Right lobe of liver (tissue), 6 donors: ENCODE results near the gene MACF1. TPM values are rescaled to one million over a fixed set of nuclear protein-coding genes. Genes with fewer than 3 reads are reported as not detected.

Experiments used
- ATAC-seq, 4 donors: fragments of 200-7000 bp; cut with Tn5 transposase; one replicate each; pipeline ENCODE4 v1.9.1; 2020; ENCODE audit warnings: mild to moderate bottlenecking in 4 of 4, moderate library complexity in 4 of 4
- DNase-seq, 3 donors: peaks; one replicate each; pipeline ENCODE4 v3.0.0-alpha.2; 2020
- H3K27ac ChIP-seq, 3 donors: fragments of 200-600 bp; one replicate each; pipeline ENCODE4 v1.8.0; 2022
- H3K27me3 ChIP-seq, 2 donors: fragments of 200-600 bp; one replicate each; pipeline ENCODE4 v1.8.0; 2022
- H3K36me3 ChIP-seq, 4 donors: fragments of 200-600 bp; sonication (generic) in 1 of 4; one replicate each; pipeline versions ENCODE4 v1.5.1 to v1.8.0; 2017 to 2022; ENCODE audit warnings: control low read depth in 1 of 4
- H3K4me1 ChIP-seq, 4 donors: fragments of 200-600 bp; sonication (generic) in 1 of 4; one replicate each; pipeline versions ENCODE4 v1.5.1 to v1.8.0; 2017 to 2022; ENCODE audit warnings: control low read depth in 1 of 4
- H3K4me3 ChIP-seq, 3 donors: fragments of 200-600 bp; one replicate each; pipeline ENCODE4 v1.8.0; 2022
- H3K9me3 ChIP-seq, 4 donors: fragments of 200-600 bp; sonication (generic) in 1 of 4; one replicate each; pipeline versions ENCODE4 v1.5.1 to v1.8.0; 2017 to 2022; ENCODE audit warnings: control low read depth in 1 of 4
- POLR2A ChIP-seq: fragments of 450-650 bp; IDR thresholded peaks from one replicate; pipeline ENCODE4 v1.6.1; 2017; ENCODE audit warnings: antibody characterized with exemption, mild to moderate bottlenecking
- WGBS: methylation state at CpG from one replicate; pipeline ENCODE4 v1.1.6; 2018; ENCODE audit warnings: low coverage, low lambda C conversion rate; ENCODE audit not compliant: insufficient coverage; ENCODE audit errors: missing lambda C conversion rate; 5-methylcytosine and 5-hydroxymethylcytosine counted together
- intact Hi-C, 2 donors: fragments of 100-400 bp; cut with DNase I; formaldehyde crosslinking; loops; one replicate each; pipeline versions ENCODE4 v1.11.2 to v1.14.1; 2022
- total RNA-seq, 6 experiments: library from RNA; depleted of rRNA in 2 of 6; stranded (reverse); fragments of >200 nt in 2 of 6; fragmentation: NEBNext Ultra II Directional in 3 of 6; extraction: Animal tissue kit (Norgen Biotek cat#: 25700) in 3 of 6; gene quantifications; one replicate each; pipeline versions ENCODE4 v1.1.0 to v1.2.4, GENCODE V29; 2016 to 2023
- TF ChIP-seq, protein P1 (sequence below), 4 donors: fragments of 200-600 bp in 3 of 4; fragments of 450-650 bp in 1 of 4; IDR thresholded peaks; one replicate each; pipeline versions ENCODE4 v1.5.1 to v1.8.0; 2016 to 2022; ENCODE audit warnings: antibody characterized with exemption in 4 of 4, mild to moderate bottlenecking in 2 of 4
- donor health status: DM: no; HTN: yes; CAD: no.
- donor health status: DM: no; HTN: no; CAD: no.
- donor health status: DM: no; HTN: no; CAD: no.
- donor health status: DM: no; HTN: yes; CAD: no.
- donor health status: DM: no; HTN: yes; CAD: no.

MACF1 gene
- total RNA-seq, 6 experiments from 2014 or later = 78.4 to 141 (median 100) TPM

GRCh38 chr1:39183503-39184353 is 20.8 kb upstream of the MACF1 start:
- 50% methylated on average over 2 of the region's 4 CpGs for WGBS
- ATAC-seq (peak; percentile 65 to 76 (median 68)), DNase-seq (peak in 2 of 3 donors; percentile 57 to 66)
- Histone ChIP-seq H3K27me3 (no peaks in the 10 kb centered on the region), H3K4me3 (no peak overlapping the region), H3K9me3 (no peaks in the 10 kb centered on the region), H3K4me1 (peaks cover 0 to 36% (median 19%) of the 10 kb centered on the region in 4 donors), H3K36me3 (no peaks in the 10 kb centered on the region), H3K27ac (peak overlapping the region; percentile 11 to 73 (median 38))
- intact Hi-C loops = no loop called here
- TF ChIP-seq POLR2A = no peak
- TF ChIP-seq, protein P1, sequence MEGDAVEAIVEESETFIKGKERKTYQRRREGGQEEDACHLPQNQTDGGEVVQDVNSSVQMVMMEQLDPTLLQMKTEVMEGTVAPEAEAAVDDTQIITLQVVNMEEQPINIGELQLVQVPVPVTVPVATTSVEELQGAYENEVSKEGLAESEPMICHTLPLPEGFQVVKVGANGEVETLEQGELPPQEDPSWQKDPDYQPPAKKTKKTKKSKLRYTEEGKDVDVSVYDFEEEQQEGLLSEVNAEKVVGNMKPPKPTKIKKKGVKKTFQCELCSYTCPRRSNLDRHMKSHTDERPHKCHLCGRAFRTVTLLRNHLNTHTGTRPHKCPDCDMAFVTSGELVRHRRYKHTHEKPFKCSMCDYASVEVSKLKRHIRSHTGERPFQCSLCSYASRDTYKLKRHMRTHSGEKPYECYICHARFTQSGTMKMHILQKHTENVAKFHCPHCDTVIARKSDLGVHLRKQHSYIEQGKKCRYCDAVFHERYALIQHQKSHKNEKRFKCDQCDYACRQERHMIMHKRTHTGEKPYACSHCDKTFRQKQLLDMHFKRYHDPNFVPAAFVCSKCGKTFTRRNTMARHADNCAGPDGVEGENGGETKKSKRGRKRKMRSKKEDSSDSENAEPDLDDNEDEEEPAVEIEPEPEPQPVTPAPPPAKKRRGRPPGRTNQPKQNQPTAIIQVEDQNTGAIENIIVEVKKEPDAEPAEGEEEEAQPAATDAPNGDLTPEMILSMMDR (IDR thresholded peaks at IDR 0.05) = peak; percentile 36 to 44 (median 38)

DNA sequence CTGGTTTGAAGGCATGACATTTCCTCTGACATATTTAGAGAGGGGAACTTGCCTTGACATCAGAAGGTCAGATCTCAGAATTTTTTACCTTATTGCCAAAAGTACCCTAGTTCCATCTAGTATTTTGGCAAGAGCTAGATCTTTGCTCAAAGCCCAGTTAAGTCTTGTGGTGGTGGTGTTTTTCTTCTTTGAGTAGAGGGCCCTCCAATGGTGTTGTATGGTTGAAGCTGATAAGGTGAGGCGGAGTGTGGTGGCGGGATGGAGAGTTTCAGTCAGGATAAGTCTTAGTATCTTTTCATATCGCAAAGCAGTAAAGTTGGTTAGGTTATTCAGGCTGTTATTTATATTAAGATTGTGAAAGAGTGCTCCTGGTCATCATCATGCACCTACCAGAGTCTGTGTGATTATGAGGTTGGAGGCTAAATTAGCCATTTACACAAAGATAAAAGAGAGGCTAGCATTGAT is 20.1 kb upstream of the MACF1 start:
- intact Hi-C loops = no loop called here
- H3K9me3 ChIP-seq = no peaks in the 10 kb centered on the region
- no peak for DNase-seq
- H3K27me3 ChIP-seq = no peaks in the 10 kb centered on the region
- no peaks in the 10 kb centered on the region for H3K36me3 ChIP-seq
- peak overlapping the region; percentile 11 to 73 (median 38) for H3K27ac ChIP-seq
- WGBS = 84% methylated on average over 3 of the region's 3 CpGs
- H3K4me3 ChIP-seq = no peak overlapping the region
- TF ChIP-seq, protein P1 (IDR thresholded peaks at IDR 0.05) = no peak
- TF ChIP-seq POLR2A = no peak
- ATAC-seq = peak in 2 of 4 donors; percentile 13 to 18
- H3K4me1 ChIP-seq = peaks cover 0 to 30% (median 17%) of the 10 kb centered on the region in 4 donors

GRCh38 chr1:39187275-39188046 is 17.0 kb upstream of the MACF1 start:
- Histone ChIP-seq H3K9me3 (no peaks in the 10 kb centered on the region), H3K4me3 (no peak overlapping the region), H3K27ac (no peak overlapping the region), H3K36me3 (no peaks in the 10 kb centered on the region), H3K4me1 (peaks cover 0 to 35% (median 17%) of the 10 kb centered on the region in 4 donors), H3K27me3 (no peaks in the 10 kb centered on the region)
- intact Hi-C loops = no loop called here
- ATAC-seq = no peak
- no peak for DNase-seq
- WGBS = 67% methylated on average over 3 of the region's 3 CpGs
- no peak for TF ChIP-seq POLR2A
- TF ChIP-seq, protein P1 (IDR thresholded peaks at IDR 0.05) = no peak

DNA sequence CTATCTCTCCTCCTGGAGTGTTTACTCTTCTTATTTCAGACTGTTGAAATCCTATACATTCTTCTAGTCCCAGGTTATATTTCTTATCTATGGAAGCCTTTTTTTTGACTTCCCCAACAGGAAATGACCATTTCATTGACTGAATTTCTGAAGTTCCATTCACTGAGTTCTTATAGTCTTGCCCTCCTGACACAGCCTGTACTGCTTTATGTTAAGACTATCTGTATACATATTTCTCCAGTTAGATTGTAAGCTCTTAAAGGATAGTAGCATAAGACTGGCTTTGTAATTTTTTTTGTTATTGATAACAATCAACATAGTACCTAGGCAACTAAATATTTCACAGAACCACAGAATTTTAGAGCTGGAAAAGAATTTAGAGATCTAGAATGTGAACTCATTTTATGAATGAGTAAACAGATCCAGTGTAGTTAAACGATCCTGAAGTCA is 14.9 kb upstream of the MACF1 start:
- H3K27ac ChIP-seq = peak overlapping the region in 1 of 3 donors; percentile 0

More for the DNA sequence above, 14.9 kb upstream of the MACF1 start:
- WGBS = 15% methylated on average over 1 of the region's 1 CpG
- Histone ChIP-seq H3K27me3 (no peaks in the 10 kb centered on the region), H3K4me1 (peaks cover 0 to 30% (median 9%) of the 10 kb centered on the region in 4 donors), H3K9me3 (no peaks in the 10 kb centered on the region), H3K36me3 (no peaks in the 10 kb centered on the region), H3K4me3 (no peak overlapping the region)
- DNase-seq = no peak
- intact Hi-C loops = loop anchor here in 1 of 2 donors (10.0 kb wide), 1 partner anchor 65 kb away; no protein-coding TSS in a partner anchor
- no peak for ATAC-seq
- TF ChIP-seq, protein P1 (IDR thresholded peaks at IDR 0.05) = no peak
- no peak for TF ChIP-seq POLR2A
